GM18517 (cell line): ENCODE results near the gene HABP2.
A peak's percentile ranks its signal among the peaks of the same experiment; 100 is the strongest.

Source experiments
- ATAC-seq: cut with Tn5 transposase; IDR thresholded peaks from one replicate; pipeline ENCODE4 v1.9.1; 2021; ENCODE audit warnings: mild to moderate bottlenecking, moderate library complexity; ENCODE audit not compliant: unreplicated experiment

Gene HABP2

GRCh38 chr10:113552701-113553100, at the start of gene HABP2:
TSS of gene HABP2 (plus strand) at chr10:113553053. CDS start at chr10:113553122, 69 bp downstream.
- no peak for ATAC-seq

- ATAC-seq = no peak
Measured at GRCh38 chr10:113503930-113504329, 48.9 kb upstream of the HABP2 start.

GRCh38 chr10:113504423-113504822, 48.4 kb upstream of the HABP2 start:
- ATAC-seq = no peak

- ATAC-seq = no peak
Measured at GRCh38 chr10:113506476-113506875, 46.4 kb upstream of the HABP2 start.

- ATAC-seq = no peak
Measured at GRCh38 chr10:113511419-113511818, 41.4 kb upstream of the HABP2 start.

- ATAC-seq = no peak
Measured at GRCh38 chr10:113515161-113515560, 37.7 kb upstream of the HABP2 start.

GRCh38 chr10:113515601-113516000, 37.3 kb upstream of the HABP2 start:
- ATAC-seq = no peak

GRCh38 chr10:113516061-113516460, 36.8 kb upstream of the HABP2 start:
- no peak for ATAC-seq

- no peak for ATAC-seq
Measured at GRCh38 chr10:113517165-113517900, 35.5 kb upstream of the HABP2 start.

GRCh38 chr10:113517901-113518260, 35.0 kb upstream of the HABP2 start:
- ATAC-seq = no peak

GRCh38 chr10:113518415-113518814, 34.4 kb upstream of the HABP2 start:
- no peak for ATAC-seq

GRCh38 chr10:113518816-113519591, 33.8 kb upstream of the HABP2 start:
- no peak for ATAC-seq

GRCh38 chr10:113519681-113520115, 33.2 kb upstream of the HABP2 start:
- no peak for ATAC-seq

GRCh38 chr10:113520261-113520660, 32.6 kb upstream of the HABP2 start:
- ATAC-seq = no peak

GRCh38 chr10:113520690-113521474, 32.0 kb upstream of the HABP2 start:
- peak; percentile 51 for ATAC-seq

- no peak for ATAC-seq
Measured at GRCh38 chr10:113521475-113521795, 31.4 kb upstream of the HABP2 start.

- ATAC-seq = no peak
Measured at GRCh38 chr10:113522460-113522859, 30.4 kb upstream of the HABP2 start.

GRCh38 chr10:113523071-113523470, 29.8 kb upstream of the HABP2 start:
- ATAC-seq = no peak

- ATAC-seq = no peak
Measured at GRCh38 chr10:113523628-113524027, 29.2 kb upstream of the HABP2 start.

GRCh38 chr10:113524120-113524519, 28.7 kb upstream of the HABP2 start:
- no peak for ATAC-seq
